C4-2B (cell line): ENCODE results near the gene MYPN.

ENCODE experiments used
- ZFX ChIP-seq: fragments of 450-650 bp; IDR thresholded peaks from 2 replicates; pipeline ENCODE4 v1.6.1; 2017
- TF ChIP-seq, protein P1 (sequence below): fragments of 450-650 bp; conservative IDR thresholded peaks from 2 replicates; pipeline ENCODE4 v1.5.1; 2017; ENCODE audit warnings: mild to moderate bottlenecking

DNA sequence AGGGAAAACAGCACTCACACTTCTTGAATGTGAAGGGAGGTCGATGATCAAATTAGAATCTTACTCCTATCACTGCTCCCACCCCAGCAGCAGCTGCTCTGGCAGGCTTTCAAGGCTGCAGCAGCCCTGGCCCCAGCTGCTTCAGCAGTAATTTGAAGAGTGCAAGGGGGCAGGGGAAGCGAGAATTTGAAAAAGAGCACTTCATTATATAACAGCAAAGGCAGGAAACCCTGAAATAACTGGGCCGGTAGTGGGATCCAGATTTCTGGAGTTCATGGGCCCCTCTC, 44.9 kb downstream of the MYPN start:
- TF ChIP-seq, protein P1, sequence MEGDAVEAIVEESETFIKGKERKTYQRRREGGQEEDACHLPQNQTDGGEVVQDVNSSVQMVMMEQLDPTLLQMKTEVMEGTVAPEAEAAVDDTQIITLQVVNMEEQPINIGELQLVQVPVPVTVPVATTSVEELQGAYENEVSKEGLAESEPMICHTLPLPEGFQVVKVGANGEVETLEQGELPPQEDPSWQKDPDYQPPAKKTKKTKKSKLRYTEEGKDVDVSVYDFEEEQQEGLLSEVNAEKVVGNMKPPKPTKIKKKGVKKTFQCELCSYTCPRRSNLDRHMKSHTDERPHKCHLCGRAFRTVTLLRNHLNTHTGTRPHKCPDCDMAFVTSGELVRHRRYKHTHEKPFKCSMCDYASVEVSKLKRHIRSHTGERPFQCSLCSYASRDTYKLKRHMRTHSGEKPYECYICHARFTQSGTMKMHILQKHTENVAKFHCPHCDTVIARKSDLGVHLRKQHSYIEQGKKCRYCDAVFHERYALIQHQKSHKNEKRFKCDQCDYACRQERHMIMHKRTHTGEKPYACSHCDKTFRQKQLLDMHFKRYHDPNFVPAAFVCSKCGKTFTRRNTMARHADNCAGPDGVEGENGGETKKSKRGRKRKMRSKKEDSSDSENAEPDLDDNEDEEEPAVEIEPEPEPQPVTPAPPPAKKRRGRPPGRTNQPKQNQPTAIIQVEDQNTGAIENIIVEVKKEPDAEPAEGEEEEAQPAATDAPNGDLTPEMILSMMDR = no peak
- no peak for TF ChIP-seq ZFX
